GM12872 (cell line): ENCODE results near the gene FN1.

Source experiments
- TF ChIP-seq, protein P1 (sequence below): IDR thresholded peaks from 3 replicates; pipeline ENCODE4 v1.5.1; 2011; ENCODE audit warnings: low read depth, mild to moderate bottlenecking, low read length, moderate library complexity; ENCODE audit not compliant: insufficient read depth

Gene FN1

DNA sequence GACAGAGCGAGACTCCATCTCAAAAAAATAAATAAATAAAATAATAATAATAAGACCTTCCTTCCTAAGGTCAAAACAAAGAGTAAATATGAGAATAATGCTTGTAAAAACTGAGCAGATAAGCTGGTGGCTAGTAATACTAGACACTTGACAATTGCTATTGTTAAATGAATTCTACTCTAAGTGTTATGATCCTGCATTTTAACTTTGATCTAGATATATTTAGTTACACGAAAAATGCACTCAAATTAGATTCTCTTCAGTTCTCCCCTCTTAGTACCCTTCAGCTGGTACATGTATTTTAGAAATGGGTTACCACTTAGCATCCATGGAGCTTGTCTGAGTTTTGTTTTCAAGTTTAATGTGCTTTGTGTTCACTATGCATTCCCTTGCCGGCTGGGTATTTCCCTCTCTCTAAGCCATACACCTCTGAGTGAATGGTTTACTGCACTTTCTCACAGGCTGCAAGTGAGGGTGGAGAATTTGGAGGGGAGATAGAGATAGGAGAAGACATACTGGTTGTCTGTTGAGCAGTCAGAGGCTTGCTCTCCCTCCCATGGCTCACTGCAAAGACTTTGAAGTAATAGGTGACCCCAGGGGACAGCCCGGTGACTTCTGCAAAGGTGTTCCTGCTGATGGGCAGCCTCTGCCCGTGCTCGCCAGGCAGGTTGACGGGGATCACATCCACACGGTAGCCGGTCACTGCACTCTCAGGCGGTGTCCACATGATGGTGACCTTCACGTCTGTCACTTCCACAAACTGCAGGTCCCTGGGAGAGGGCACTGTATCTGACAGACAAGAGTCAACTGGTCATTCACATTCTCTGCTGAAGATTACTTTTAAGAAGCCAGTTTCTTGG is 29.9 kb downstream of the FN1 start:
- TF ChIP-seq, protein P1, sequence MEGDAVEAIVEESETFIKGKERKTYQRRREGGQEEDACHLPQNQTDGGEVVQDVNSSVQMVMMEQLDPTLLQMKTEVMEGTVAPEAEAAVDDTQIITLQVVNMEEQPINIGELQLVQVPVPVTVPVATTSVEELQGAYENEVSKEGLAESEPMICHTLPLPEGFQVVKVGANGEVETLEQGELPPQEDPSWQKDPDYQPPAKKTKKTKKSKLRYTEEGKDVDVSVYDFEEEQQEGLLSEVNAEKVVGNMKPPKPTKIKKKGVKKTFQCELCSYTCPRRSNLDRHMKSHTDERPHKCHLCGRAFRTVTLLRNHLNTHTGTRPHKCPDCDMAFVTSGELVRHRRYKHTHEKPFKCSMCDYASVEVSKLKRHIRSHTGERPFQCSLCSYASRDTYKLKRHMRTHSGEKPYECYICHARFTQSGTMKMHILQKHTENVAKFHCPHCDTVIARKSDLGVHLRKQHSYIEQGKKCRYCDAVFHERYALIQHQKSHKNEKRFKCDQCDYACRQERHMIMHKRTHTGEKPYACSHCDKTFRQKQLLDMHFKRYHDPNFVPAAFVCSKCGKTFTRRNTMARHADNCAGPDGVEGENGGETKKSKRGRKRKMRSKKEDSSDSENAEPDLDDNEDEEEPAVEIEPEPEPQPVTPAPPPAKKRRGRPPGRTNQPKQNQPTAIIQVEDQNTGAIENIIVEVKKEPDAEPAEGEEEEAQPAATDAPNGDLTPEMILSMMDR: no peak

DNA sequence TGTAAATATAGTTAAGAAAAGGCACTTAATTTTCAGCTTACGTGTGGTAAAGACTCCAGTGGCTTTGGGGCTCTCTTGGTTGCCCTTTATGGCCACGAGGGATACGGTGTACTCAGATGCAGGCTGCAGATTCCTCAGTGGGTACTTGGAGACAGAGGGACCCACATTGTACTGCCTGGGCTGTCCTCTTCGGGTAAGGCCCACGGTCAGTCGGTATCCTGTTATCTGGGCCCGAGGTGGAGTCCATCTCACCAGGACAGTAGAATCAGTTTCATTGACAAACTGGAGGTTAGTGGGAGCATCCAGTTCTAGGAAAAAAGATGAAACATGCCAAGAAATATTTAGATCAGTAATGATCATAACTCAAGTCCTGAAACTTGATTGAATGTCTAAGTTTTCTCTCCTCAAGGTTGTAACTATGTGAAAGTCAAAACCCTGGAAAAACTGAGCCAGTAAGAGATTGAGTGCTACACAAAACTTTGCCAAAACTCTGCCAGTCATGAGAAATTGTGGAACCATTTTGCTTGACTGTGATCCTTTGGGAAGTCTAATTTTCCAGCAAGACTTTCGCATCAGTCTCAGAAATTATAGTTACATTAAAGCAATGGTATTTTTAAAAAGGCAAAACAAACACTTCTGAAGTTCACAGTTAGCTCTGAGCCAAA is 31.4 kb downstream of the FN1 start:
- TF ChIP-seq, protein P1: no peak

DNA sequence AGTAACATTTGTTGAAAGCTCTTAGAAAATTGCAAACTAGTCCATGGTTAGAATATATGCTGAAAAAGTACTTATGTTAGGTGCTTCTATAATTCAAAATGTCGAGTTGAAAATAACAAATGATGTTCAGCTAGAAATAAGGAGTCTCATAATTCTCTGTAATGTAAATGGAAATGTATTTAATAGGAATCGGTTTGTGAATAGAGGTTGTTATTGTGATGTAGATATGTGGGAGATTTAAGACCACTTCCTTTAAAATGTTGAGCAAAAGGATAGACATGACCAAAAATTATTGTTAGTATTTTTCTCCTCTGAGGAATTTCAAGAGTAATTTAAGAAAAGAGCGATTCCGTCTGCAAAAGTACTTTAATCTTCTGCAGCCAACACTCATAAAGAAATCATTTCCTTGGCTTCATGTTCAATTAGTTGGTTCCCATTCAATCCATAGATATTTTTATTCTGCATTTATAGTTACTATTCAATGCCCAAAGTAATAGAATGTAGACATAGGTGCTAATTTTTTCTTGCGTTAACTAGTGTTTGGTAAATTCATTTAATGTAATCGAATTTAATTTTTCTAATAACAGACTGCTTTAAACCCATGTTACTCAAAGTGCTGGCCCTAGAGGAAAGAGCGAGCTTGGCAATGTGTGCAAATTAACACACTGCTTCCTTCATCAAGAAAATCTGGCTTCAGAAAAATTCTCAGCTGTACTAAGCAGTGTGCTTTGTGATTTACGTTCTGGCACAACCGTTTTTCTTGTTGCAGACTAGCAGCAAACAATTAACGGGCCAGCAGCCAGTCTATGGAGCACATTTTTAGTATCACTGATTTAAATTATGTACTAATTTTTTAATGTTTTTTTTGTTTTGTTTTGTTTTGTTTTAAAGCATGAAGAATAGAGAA is 32.2 kb downstream of the FN1 start:
- TF ChIP-seq, protein P1: no peak

DNA sequence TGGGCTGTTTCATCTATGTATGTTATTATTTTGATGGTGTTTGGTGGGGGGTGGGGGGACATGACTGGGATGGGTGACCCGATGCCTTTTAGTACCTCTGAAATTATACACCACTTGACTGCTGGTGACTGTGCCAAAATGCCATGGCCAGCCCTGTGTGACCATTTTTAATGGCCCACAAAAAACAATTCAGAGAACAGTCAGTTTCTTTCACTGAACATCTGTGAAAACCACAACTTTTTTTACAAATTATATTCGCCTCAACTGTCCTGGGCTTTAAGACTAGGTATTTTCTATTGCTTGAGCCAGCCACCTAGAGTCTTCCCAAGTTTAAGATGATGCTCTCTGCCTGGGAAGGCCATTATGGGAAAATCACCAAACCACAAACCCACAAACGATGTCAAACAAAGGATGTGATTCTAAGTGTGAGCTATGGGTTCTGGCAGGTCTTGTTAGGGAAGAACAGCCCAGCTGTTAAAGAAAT is 33.9 kb downstream of the FN1 start:
- TF ChIP-seq, protein P1: no peak

DNA sequence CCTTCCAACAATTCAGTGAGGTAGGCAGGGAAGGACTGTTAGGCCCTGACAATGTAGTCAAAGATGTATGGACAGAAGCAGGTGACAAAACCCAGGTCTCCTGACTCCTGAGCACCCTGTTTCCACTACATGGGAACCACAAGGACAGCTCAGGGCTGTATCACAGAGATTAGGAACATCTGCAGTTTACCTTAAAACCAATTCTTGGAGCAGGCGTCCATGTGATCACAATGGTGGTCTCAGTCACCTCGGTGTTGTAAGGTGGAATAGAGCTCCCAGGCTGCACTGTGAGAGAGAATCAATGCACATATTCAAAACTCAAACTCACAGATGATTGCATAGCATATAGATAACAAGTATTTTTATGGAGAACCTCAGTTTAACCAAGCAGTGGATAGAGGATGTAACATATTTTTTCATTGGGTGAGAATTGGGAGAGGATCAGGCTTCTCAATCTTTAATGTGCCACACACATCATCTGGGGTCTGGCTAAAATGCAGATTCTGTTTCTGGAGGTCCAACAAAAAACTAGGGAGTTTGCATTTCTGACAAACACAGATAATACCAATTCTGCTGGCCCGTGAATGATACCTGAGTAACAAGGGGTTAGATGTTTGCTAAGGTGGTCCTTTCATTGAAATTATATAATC is 36.7 kb downstream of the FN1 start:
- TF ChIP-seq, protein P1: no peak

DNA sequence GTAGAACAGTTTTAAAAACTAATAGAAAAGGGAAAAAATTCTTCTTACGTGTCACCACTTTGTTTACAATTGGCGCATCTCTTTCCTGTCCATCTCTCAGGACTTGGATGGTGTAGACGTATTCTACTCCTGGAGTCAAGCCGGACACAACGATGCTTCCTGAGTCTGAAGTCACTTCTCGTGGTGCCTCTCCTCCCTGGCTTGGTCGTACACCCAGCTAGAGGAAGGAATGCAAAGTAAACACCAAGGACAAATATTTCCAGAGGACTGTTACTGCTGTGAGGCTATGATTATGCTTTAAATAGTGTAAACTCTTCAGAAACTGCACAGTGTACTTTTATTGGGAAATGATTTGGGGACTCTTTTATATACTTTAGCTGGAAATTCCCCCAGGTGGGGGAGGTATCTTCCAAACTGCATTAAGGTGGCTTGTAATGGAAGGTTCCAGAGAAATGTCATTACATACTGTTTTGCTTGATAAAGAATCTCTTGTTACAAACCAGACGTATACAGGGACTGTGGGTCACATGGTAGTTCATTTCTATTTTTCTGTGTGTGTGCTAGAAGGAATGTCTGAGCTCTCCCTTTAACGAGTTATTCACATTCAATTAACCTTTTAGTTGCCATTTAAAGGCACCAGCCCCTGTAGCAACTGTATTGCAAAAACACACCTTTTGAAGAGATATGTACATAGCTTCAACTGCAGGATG is 38.1 kb downstream of the FN1 start:
- TF ChIP-seq, protein P1: no peak
